Ovary (tissue), 3 donors: ENCODE data around the gene GALR2.

Experiments used
- EP300 ChIP-seq: sonication (generic); formaldehyde crosslinking; IDR thresholded peaks from one replicate; pipeline ENCODE4 v1.6.1; 2017; ENCODE audit warnings: antibody characterized with exemption
- TF ChIP-seq, protein P1 (sequence below), 3 donors: fragments of 450-650 bp in 2 of 3; fragments of 200-600 bp in 1 of 3; IDR thresholded peaks; one replicate each; pipeline versions ENCODE4 v1.5.1 to v1.8.0; 2016 to 2022; ENCODE audit warnings: antibody characterized with exemption in 3 of 3, mild to moderate bottlenecking in 1 of 3
- donor health status: DM: no; HTN: no; CAD: no.

DNA sequence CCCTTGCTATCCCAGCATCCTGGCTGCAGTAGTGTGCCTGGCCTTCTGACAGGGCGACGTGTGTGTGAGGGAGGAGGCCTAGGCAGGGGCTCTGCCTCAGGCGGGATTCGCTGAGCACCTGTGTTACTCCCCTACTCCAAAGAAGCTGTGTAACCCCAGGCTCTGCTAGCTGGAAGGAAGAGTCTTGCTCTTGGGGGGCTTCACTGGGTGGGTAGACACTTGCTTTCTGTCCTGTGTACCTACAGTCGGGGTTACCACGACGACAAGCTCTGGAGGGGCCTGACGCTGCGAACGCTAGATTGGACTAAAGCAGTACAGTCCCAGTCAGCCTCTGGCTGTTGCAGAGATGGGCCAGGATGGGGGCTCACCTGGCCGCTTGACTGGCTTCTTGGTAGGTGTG, 19.5 kb downstream of the GALR2 start:
- TF ChIP-seq, protein P1, sequence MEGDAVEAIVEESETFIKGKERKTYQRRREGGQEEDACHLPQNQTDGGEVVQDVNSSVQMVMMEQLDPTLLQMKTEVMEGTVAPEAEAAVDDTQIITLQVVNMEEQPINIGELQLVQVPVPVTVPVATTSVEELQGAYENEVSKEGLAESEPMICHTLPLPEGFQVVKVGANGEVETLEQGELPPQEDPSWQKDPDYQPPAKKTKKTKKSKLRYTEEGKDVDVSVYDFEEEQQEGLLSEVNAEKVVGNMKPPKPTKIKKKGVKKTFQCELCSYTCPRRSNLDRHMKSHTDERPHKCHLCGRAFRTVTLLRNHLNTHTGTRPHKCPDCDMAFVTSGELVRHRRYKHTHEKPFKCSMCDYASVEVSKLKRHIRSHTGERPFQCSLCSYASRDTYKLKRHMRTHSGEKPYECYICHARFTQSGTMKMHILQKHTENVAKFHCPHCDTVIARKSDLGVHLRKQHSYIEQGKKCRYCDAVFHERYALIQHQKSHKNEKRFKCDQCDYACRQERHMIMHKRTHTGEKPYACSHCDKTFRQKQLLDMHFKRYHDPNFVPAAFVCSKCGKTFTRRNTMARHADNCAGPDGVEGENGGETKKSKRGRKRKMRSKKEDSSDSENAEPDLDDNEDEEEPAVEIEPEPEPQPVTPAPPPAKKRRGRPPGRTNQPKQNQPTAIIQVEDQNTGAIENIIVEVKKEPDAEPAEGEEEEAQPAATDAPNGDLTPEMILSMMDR (IDR thresholded peaks at IDR 0.05) = no peak
- no peak for TF ChIP-seq EP300
